GM18526 (cell line): ENCODE measurements around the gene SKIDA1.

ENCODE experiments used
- POLR2A ChIP-seq: IDR thresholded peaks from 3 replicates; pipeline ENCODE4 v1.6.1; 2011; ENCODE audit not compliant: insufficient read length; ENCODE audit errors: extremely low read depth

SKIDA1 gene

GRCh38 chr10:21511946-21512572 lies 13.4 kb downstream of the SKIDA1 start:
- no peak for TF ChIP-seq POLR2A

GRCh38 chr10:21511095-21511570 lies 14.3 kb downstream of the SKIDA1 start:
- TF ChIP-seq POLR2A = no peak

- TF ChIP-seq POLR2A = no peak
Observed at GRCh38 chr10:21510241-21511094, 15.0 kb downstream of the SKIDA1 start.

GRCh38 chr10:21509341-21510240 lies 15.9 kb downstream of the SKIDA1 start:
- no peak for TF ChIP-seq POLR2A

GRCh38 chr10:21508706-21509331 lies 16.7 kb downstream of the SKIDA1 start:
- no peak for TF ChIP-seq POLR2A

GRCh38 chr10:21507150-21507549 lies 18.3 kb downstream of the SKIDA1 start:
- no peak for TF ChIP-seq POLR2A

GRCh38 chr10:21506351-21506750 lies 19.1 kb downstream of the SKIDA1 start:
- TF ChIP-seq POLR2A = no peak

GRCh38 chr10:21505711-21506278 lies 19.7 kb downstream of the SKIDA1 start:
- no peak for TF ChIP-seq POLR2A

- no peak for TF ChIP-seq POLR2A
Observed at GRCh38 chr10:21503542-21503941, 21.9 kb downstream of the SKIDA1 start.

- no peak for TF ChIP-seq POLR2A
Observed at GRCh38 chr10:21502348-21502740, 23.1 kb downstream of the SKIDA1 start.

GRCh38 chr10:21501731-21502347 lies 23.6 kb downstream of the SKIDA1 start:
- TF ChIP-seq POLR2A = no peak

- no peak for TF ChIP-seq POLR2A
Observed at GRCh38 chr10:21501091-21501490, 24.4 kb downstream of the SKIDA1 start.

GRCh38 chr10:21500578-21500910 lies 24.9 kb downstream of the SKIDA1 start:
- TF ChIP-seq POLR2A = no peak

- no peak for TF ChIP-seq POLR2A
Observed at GRCh38 chr10:21499701-21500577, 25.5 kb downstream of the SKIDA1 start.

GRCh38 chr10:21498986-21499385 lies 26.5 kb downstream of the SKIDA1 start:
- TF ChIP-seq POLR2A = no peak
